ENCODE measurements around the gene UPB1.
"Not testable (repeated sequence)": the region's sequence is repeated elsewhere in the genome, so short reads cannot be mapped to it uniquely, and the experiment has no call there.

UPB1 gene

DNA sequence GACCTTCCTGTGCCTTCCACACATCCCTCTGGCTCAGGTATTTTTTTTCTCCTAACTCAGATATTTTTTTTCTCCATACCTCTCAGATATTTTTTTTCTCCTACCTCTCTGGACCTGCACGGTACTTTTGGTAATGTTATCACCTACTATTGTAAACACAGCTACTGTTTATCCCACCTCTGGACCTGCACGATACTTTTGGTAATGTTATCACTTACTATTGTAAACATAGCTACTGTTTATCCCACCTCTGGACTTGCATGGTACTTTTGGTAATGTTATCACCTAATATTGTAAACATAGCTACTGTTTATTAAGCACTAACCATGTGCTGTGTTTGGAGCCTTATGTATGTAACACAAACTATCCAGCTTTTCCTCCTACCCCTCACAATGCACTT is 12.1 kb upstream of the UPB1 start:
- DNase-seq, result no peak

DNA sequence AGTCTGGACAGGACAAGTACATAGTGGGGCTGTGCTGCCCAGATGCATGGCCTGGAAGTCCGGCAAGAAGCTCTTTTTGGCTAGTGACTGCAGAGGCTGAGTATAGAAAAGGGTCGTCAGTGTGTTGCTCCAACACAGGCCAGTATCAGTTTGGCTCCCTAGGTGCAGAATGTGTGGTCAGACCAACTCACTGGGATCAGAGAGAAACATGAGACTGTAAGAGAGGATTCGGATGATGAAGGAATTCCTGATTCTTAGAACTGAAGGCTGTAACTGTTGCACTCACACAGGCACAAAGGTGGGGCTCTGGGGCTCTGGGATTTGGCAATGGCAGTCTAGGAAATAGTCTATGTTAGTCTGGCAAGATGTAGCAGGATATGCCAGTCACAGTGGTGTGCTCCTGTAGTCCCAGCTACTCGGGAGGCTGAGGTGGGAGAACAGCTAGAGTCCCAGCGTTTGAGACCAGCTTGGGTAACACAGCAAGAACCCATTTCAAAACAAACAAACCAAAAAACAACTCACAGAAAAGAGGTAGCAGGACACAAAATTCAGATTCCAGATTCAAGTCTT is 11.1 kb upstream of the UPB1 start:
- no peak for DNase-seq

DNA sequence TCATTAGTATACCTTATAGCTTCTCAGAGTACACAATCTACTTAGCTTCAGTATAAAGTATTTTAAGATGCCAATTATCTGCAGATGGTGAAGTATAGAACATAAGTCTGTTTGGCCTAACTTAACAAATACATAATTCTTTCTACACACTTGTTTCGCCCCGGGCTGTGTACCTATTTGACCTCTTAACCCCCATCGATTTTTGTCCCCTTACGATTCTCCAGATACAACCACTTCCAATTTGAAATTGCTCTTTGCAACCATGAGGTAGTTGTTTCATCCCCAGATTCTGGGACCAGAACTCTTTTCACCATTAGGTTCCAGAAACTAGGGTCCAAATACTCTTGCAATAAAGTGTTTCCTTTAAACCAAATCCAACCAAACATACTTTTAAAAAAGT is 10.0 kb upstream of the UPB1 start:
- DNase-seq, result no peak

DNA sequence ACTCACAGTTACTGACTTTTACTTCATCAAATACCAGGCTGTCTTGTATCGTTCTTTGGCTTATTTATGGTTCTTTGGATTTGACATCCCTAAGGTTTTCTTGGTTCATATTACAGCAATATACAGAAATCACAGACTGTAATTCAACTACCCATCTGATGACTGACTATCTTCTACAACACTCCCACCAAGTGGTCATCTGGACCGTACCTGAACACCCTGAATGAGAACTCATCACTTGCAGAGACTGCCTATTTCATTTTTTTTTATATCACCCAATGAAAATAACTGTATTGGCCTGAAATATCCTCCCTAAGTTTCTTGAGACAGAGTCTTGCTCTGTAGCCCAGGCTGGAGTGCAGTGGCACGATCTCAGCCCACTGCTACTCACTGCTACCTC is 9.5 kb upstream of the UPB1 start:
- DNase-seq, result no peak

DNA sequence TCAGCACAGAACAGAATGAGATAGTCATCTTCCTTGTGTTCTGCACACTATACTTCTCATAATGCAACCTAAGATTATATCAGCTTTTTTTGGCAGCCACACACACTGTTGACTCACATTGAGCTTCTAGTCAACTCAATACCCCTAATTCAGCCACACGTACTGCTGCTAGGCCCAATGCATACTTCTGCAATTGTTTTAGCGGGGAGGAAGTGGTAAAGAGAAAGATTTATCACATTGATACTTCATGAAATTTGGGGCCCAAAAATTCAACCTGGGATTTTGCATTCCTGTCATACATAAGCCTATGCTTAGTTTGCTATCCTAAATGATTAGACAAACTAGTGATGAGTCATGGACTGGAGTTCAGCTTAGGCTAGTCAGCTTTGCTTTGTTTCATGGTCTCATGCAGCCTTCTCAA is 8.6 kb upstream of the UPB1 start:
- no peak for DNase-seq

DNA sequence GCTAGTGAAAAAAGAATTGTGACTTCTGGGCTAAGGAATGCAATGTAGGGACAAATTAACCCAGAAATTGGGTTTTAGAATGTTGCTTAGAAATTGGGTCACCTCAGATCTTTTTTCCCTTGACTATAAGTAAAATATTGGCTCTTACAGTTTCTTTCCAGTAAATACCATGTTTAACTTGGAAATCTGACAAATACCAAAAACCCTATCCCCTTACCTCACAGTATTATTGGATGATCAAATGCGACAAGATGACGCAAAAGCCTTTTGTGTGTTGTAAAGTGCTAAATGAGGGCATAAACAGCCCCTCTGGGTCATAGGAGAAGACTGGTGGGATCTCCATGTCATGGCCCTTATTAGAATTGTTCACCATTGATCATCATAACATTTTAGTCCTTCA is 6.1 kb upstream of the UPB1 start:
- no peak for DNase-seq

DNA sequence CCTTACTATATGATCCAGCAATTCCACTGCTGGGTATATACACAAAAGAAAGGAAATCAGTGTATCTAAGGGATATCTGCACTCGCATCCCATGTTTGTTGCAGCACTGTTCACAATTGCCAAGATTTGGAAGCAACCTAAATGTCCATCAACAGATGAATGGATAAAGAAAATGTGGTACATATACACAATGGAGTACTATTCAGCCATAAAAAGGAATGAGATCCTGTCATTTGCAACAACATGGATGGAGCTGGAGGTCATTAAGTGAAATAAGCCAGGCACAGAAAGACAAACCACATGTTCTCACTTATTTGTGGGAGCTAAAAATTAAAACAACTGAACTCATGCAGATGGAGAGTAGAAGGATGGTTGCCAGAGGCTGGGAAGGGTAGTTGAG is 5.7 kb upstream of the UPB1 start:
- DNase-seq, result not testable (repeated sequence)

DNA sequence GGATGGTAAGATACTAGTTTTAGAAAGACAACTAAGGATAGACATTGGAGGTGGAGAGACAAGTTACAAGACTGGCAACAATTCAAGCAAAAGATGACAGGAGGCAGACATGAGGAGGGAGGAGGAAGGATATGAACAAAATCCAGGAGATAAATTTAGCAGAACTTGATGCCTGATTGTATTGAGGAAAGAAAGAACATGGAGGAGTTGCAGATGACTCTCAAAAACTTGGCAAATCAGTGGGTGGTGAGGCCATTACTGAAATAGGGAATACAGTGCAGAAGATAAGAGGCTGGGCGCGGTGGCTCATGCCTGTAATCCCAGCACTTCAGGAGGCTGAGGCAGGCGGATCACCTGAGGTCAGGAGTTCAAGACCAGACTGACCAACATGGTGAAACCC is 2.7 kb upstream of the UPB1 start:
- DNase-seq, result no peak

DNA sequence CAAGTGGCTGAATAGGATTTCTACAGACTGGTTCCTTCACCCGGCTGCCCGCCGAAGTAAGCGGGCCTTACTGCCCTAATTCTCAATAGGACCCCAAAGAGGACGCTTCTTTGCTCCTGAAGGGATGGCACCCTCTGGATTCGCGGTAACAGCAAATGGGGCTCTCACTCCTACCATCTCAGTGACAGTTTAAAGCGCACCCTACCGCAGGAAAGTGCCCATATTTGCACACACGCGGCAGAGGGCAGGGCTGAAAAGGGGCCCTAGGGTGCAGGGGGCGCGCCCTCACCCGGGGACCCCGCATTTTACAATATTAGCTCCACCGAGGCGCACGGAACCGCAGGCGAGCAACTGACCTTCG is 985 bp upstream of the UPB1 start:
- DNase-seq, result no peak

DNA sequence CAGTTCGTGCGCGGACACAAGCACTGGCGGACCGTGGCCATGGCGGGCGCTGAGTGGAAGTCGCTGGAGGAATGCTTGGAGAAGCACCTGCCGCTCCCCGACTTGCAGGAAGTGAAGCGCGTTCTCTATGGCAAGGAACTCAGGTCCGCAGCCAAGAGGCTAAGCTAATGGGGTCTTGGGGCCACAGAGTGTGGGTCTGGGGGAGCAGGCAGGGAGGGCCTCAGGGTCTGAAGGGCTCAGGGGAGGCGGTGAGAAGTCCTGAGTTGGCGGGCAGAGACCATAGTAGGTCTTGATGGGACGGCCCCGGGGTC is 188 bp downstream of the UPB1 start:
- DNase-seq, result no peak

DNA sequence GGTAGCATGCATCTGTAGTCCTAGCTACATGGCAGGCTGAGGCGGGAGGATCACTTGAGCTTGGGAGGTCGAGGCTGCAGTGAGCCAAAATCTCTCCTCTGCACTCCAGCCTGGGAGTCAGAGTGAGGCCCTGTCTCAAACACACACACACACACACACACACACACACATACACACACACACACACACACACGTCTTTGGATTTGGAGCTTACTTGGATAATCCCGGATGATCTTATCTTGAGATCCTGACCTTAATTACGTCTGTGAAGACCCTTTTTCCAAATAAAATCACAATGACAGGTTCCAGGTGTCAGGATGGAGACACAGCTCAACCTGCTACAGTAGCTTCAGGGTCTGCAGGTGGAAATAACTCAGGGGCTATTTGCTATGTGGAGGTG is 1.1 kb downstream of the UPB1 start:
- no peak for DNase-seq

DNA sequence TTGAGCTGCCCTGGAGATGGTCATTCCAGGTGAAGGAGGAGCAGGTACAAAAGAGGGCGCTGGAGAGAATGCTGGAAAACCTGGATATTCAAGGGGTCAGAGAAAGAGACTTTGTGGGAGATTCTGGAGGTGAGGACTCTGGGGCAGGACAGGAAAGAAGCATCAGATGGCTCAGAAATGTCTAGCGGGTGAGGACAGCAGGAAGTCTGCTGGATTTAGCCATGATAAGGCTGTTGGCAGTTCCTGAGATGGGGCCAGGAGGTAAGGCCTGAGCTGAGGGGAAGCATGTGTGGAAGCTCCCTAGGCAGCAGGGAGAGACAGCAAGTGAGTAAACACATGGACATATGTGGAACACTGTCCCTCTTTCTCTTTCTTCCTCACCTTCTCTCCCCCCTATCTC is 1.5 kb downstream of the UPB1 start:
- DNase-seq, result no peak

DNA sequence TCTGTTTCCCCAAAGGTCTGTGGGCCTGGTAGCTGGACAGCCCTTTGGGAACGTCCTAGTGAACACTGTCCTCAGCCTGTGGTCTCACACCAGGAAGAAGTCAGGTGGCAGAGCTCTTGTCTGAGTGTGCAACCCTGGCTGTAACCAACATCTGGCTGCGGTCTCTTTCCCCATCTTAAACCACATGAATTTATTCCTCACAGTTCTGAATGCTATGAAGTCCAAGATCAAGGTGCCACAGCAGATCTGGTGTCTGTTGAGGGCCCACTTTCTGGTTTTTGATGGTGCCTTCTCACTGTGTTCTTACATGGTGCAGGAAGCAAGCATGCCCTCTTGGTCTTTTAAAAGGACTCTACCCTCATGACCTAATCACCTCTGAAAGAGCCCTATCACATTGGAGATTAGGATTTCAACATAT is 2.7 kb downstream of the UPB1 start:
- no peak for DNase-seq

DNA sequence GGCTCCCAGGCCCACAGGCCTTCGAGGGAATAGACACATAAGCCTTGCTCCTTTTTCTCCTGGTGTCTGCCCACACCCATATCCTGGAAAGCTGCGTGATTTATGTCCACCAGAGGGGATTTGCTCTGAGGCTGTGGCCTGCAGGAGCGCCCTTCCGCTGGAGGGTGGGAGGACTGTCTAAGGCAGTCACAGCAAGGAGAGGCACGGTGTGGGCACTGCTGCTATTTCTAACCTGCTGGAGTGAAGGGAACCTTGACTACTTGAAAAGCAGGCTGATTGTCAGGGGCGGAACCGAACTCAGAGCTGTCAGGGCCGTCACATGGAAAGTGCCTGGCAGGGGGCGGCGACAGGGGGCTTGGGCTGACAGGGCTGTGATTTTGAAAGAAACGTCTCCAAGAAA is 3.7 kb downstream of the UPB1 start:
- no peak for DNase-seq

DNA sequence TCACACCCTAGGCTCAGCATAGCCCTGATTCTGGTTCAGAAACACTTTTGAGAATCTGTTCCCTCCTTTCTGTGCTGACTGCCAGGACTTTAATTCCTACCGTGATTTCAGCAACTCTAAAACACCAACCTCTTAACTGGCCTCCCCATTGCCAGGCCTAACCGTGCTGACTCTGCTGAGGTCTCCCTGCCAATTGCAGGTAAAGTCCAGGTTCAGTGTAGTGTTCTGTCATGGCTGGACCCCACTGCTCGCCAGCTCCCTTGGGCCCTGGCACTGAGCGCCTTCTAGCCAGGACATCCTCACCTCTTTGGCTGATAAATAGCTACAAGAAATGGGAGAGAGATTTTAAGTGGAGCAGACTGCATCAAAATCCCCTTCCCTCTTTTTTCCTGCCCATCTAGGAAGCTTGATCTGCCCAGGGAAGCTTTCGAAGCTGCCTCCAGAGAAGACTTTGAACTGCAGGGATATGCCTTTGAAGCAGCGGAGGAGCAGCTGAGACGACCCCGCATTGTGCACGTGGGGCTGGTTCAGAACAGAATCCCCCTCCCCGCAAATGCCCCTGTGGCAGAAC is 4.7 kb downstream of the UPB1 start:
- DNase-seq, result no peak

DNA sequence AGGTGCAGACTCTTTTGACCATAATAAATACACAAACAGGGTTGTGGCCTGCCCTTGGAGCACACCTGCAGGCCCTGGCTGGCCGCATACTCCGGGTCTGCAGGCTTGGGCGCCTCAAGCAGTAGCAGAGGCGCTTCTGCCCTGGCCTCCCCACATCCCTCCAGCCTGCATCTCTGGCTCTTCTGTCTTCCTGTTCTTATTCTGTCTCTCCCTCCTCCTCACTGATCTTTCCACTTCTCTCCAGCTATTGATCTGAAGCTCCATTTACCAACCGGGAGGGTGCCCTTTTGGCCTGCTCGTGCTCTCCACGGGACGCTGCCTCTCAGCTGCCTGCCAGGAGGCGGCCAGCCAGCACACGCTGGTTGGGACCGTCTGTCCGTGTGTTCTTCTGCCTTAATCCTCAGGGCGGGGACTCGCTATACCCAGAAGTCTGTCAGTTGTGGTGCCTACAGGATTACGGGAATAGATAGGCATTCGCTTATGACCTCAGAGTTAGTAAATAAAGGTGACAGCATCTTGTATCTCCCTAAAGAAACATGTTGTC is 5.2 kb downstream of the UPB1 start:
- peak; percentile 41 for DNase-seq

DNA sequence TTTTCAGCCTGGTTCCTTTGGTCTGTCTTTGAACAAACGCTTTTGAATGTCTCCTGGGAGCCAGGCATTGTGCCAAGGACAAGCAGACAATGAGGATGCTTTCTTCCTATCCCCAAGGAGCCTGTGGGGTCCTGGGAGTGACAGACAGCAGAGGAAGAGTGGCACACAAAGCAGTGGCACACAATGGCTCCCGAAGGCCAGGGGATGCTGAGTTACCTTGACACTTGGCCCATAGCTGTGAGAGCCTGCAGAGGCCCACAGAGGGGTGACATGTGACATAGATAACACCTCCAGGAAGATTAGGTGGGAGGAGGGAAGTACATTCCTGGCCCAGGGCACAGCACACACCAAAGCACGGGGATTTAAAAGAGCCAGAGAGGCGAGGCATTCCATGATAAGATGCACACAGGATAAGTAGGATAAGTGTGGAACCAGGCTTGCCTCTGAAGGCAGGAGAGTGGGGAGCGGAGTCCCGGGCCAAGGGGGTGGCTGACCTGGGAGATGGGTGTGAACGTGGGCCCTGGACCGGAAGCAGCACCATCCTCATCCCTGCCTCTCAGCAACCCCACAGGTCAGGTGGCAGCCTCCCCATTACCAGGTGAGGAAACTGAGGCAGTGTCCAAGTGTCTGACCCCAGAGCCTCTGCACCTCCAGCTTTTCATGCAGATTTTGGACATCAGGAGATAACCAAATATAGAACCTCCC is 6.3 kb downstream of the UPB1 start:
- DNase-seq, result no peak

DNA sequence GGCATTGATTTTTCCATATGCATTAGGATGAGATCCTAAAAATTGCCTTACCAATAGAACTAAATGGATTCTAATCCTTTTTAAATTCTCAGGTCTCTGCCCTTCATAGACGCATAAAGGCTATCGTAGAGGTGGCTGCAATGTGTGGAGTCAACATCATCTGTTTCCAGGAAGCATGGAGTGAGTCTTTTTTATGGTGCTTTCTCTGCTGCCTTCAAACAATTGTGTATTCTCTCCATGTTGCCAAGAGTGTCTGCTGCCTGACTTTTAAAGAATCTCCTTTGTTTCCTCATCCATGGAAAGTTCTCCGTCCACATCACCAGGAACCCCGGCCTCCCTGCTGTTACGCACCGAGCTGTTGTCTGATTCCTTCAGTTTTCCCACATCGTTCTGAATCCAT is 6.9 kb downstream of the UPB1 start:
- no peak for DNase-seq

DNA sequence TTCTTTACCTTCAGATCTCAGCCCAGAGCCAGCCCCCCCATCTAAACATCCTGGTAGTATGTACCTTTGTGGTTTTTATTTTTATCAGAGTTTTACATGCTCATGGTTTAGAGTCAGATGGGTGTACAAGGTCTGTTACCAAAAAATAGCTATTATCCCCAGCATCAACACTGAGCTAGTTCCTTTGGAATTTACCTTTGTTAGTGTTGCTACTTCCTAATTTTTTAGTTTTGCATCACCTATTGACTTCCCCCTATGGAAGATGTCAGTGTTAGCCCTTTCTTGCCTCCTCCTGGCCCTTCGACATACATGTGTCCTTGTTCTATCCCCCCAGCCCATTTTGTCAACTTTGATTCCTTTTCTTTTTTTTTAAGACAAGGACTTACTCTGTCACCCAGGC is 7.4 kb downstream of the UPB1 start:
- DNase-seq, result no peak

DNA sequence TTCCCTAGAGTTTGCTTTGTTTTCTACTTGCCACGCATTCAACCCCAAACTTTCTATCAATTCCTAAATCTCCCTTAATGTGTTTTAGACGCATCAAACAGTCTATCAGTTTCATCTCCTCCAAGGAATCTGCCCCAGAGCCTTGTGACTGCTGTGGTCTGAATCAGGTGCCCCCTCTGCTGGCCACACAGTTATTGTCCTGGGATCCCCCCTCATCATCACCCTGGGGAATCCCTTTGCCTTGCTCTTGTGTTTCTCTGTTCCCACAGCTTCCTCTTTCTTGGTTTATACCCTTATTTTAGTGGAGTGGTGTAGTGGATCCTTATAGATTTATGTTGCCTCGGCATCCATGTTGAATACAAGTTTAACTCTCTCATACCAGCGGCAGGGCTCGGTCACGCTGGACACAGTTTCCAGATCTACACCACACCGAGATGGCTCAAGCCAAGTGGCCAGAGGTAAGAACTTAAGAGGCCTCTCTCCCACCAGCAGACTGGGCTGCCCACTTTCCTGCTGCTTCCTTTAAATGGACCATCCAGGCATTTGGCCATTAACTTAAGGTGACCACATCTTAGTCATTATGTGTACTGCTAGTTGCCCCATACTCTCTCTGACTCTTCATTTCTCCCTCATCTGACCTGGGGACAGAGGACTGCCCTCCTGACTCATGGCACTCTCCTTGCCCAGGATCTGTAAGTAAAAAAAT is 8.2 kb downstream of the UPB1 start:
- DNase-seq, result no peak

DNA sequence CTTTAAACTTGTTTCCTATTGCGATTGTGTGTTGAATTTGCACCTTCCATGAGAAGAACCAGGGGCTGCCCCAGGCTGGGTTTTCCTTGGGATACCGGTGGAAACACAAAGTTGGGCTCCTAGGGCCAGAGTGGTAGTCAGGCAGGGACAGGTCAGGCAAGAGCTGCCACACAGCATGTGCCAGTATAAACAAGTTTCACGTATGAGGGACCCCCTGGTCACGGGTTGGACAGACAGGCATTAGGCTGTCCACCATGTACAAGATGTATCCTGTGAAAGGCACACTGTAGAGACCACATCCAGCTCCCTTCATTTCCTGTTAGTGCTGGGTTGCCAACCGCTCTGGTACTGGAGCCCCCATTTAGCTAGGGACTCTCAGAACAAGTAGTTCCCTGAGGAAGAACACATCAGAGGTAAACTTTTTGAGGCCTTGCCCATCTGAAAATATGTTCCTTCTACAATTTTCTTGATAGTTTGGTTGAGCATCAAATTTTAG is 8.8 kb downstream of the UPB1 start:
- no peak for DNase-seq

DNA sequence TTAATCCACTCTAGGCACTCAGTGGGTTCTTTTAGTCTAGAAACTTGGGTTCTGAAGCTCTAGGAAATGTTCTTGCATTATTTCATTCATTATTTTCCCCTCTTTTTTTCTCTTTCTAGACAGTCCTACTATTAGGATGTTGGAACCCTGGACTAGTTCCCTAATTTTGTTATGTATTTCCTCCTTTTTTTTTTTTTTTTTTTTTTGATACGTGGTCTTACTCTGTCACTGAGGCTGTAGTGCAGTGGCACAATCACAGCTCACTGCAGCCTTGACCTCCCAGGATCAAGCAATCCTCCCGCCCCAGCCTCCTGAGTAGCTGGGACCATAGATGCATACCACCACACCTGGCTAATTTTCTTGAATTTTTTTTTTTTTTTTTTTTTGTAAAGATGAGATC is 9.4 kb downstream of the UPB1 start:
- no peak for DNase-seq

DNA sequence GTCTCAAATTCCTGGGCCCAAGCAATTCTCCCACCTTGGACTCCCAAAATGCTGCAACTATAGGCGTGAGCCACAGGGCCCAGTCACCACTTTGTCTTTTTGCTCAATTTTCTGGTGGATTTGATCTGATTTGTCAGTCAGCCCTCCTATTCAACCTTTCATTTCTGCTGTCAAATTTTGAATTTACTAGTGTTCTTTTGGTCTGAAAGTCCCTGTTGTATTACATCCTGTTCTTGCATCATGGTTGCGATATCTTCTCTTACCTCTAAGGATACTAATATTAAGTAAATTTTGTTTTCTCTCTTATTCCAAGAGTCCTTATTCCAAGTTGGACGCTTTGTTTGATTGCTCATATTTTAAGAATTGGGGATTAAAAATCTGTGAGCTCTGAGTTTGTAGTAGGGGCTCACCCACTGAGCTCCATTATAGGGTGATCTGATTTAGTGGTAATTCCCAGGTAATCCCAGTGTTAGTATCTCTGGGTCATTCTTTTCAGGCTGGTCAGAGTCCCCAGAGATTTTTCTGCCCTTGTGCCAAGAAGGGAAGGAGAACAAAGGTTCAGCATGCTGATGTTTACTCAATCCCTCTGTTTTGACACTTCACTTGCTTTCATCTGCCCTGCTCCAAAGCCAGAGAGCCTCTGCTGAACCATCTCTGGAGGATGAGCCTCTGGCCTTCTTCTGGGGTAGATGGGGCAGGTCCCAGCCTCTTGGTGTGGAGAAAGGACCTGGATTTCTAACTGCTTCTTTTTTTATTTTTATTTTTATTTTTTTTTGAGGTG is 10.0 kb downstream of the UPB1 start:
- no peak for DNase-seq

All from NCI-H446 treated with DMSO at 0.1 percent for 48 hours (cell line).